GM19468 (cell line): ENCODE measurements around the gene MSANTD1.

Experiments used
- ATAC-seq: cut with Tn5 transposase; IDR thresholded peaks from one replicate; pipeline ENCODE4 v1.9.1; 2021; ENCODE audit warnings: mild to moderate bottlenecking, moderate library complexity, moderate number of reproducible peaks; ENCODE audit not compliant: unreplicated experiment; ENCODE audit errors: extremely low read depth

The MSANTD1 gene

GRCh38 chr4:3215256-3215655 lies 33.7 kb upstream of the MSANTD1 start:
- no peak for ATAC-seq

- no peak for ATAC-seq
Observed at GRCh38 chr4:3215733-3216132, 33.2 kb upstream of the MSANTD1 start.

GRCh38 chr4:3217266-3217665 lies 31.7 kb upstream of the MSANTD1 start:
- no peak for ATAC-seq

- ATAC-seq = no peak
Observed at GRCh38 chr4:3217771-3218170, 31.2 kb upstream of the MSANTD1 start.

GRCh38 chr4:3218824-3219760 lies 29.9 kb upstream of the MSANTD1 start:
- no peak for ATAC-seq

- no peak for ATAC-seq
Observed at GRCh38 chr4:3219761-3220475, 29.0 kb upstream of the MSANTD1 start.

- no peak for ATAC-seq
Observed at GRCh38 chr4:3220476-3221183, 28.3 kb upstream of the MSANTD1 start.

GRCh38 chr4:3221184-3221494 lies 27.8 kb upstream of the MSANTD1 start:
- ATAC-seq = no peak

- no peak for ATAC-seq
Observed at GRCh38 chr4:3221996-3222395, 27.0 kb upstream of the MSANTD1 start.

GRCh38 chr4:3223346-3223745 lies 25.6 kb upstream of the MSANTD1 start:
- ATAC-seq = no peak

GRCh38 chr4:3223956-3224748 lies 24.8 kb upstream of the MSANTD1 start:
- ATAC-seq = no peak

GRCh38 chr4:3225071-3225850 lies 23.7 kb upstream of the MSANTD1 start:
- ATAC-seq = no peak

GRCh38 chr4:3225936-3226335 lies 23.0 kb upstream of the MSANTD1 start:
- no peak for ATAC-seq

- no peak for ATAC-seq
Observed at GRCh38 chr4:3226467-3226866, 22.5 kb upstream of the MSANTD1 start.

GRCh38 chr4:3226944-3227343 lies 22.0 kb upstream of the MSANTD1 start:
- no peak for ATAC-seq

GRCh38 chr4:3227878-3228675 lies 20.9 kb upstream of the MSANTD1 start:
- no peak for ATAC-seq

- ATAC-seq = no peak
Observed at GRCh38 chr4:3228881-3229280, 20.1 kb upstream of the MSANTD1 start.

- no peak for ATAC-seq
Observed at GRCh38 chr4:3229328-3229727, 19.6 kb upstream of the MSANTD1 start.

GRCh38 chr4:3229964-3230363 lies 19.0 kb upstream of the MSANTD1 start:
- ATAC-seq = no peak
